Esophagus muscularis mucosa (tissue), 3 donors: ENCODE results near the gene DR1.

Source experiments
- CTCF ChIP-seq, 3 experiments: fragments of 200-600 bp in 2 of 3; fragments of 450-650 bp in 1 of 3; sonication (generic) in 2 of 3; IDR thresholded peaks; one replicate each; pipeline ENCODE4 v1.5.1; 2017 to 2019; ENCODE audit warnings: antibody characterized with exemption in 3 of 3, mild to moderate bottlenecking in 2 of 3, moderate library complexity in 1 of 3
- POLR2A ChIP-seq: fragments of 450-650 bp; IDR thresholded peaks from one replicate; pipeline ENCODE4 v1.6.1; 2017; ENCODE audit warnings: antibody characterized with exemption, moderate library complexity, mild to moderate bottlenecking, low read depth
- POLR2AphosphoS5 ChIP-seq, 2 donors: sonication (generic); formaldehyde crosslinking; IDR thresholded peaks; one replicate each; pipeline ENCODE4 v1.6.1; 2017; ENCODE audit warnings: antibody characterized with exemption in 2 of 2

- TF ChIP-seq CTCF (IDR thresholded peaks at IDR 0.05) = no peak
- no peak for TF ChIP-seq POLR2A
- no peak for TF ChIP-seq POLR2AphosphoS5 (IDR thresholded peaks at IDR 0.05)
Measured at GRCh38 chr1:93348104-93348728, 2.5 kb downstream of the DR1 start.
